Heart left ventricle (tissue), 16 donors: ENCODE results near the gene DYNC1I1. TPM values are rescaled to one million over a fixed set of nuclear protein-coding genes. Genes with fewer than 3 reads are reported as not detected.

Experiments used
- ATAC-seq, 4 donors: fragments of 200-7000 bp; cut with Tn5 transposase; one replicate each; pipeline ENCODE4 v1.9.1; 2020 to 2022; ENCODE audit warnings: moderate library complexity in 4 of 4, mild to moderate bottlenecking in 3 of 4, moderate number of reproducible peaks in 1 of 4
- DNase-seq, 5 donors: peaks; one replicate each; pipeline ENCODE4 v3.0.0-alpha.2; 2020
- H3K27ac ChIP-seq, 12 donors: fragments of 200-600 bp; sonication (generic) in 4 of 12; one replicate each; pipeline versions ENCODE4 v1.5.0 to v1.8.0; 2016 to 2022; ENCODE audit warnings: mild to moderate bottlenecking in 2 of 12
- H3K27me3 ChIP-seq, 9 donors: fragments of 200-600 bp; sonication (generic) in 2 of 9; one replicate each; pipeline versions ENCODE4 v1.5.1 to v1.8.0; 2016 to 2022; ENCODE audit warnings: mild to moderate bottlenecking in 3 of 9
- H3K36me3 ChIP-seq, 9 donors: fragments of 200-600 bp; sonication (generic) in 2 of 9; one replicate each; pipeline versions ENCODE4 v1.5.0 to v1.8.0; 2018 to 2022; ENCODE audit warnings: mild to moderate bottlenecking in 2 of 9
- H3K4me1 ChIP-seq, 12 donors: fragments of 200-600 bp; sonication (generic) in 4 of 12; one replicate each; pipeline versions ENCODE4 v1.5.0 to v1.8.0; 2016 to 2022; ENCODE audit warnings: mild to moderate bottlenecking in 3 of 12
- H3K4me3 ChIP-seq, 12 donors: fragments of 200-600 bp; sonication (generic) in 4 of 12; one replicate each; pipeline versions ENCODE4 v1.5.0 to v1.8.0; 2017 to 2022; ENCODE audit warnings: mild to moderate bottlenecking in 9 of 12, moderate library complexity in 4 of 12
- H3K9me3 ChIP-seq, 12 donors: fragments of 200-600 bp; sonication (generic) in 4 of 12; one replicate each; pipeline versions ENCODE4 v1.5.0 to v1.8.0; 2016 to 2022; ENCODE audit warnings: mild to moderate bottlenecking in 1 of 12
- POLR2A ChIP-seq, 2 donors: fragments of 450-650 bp; IDR thresholded peaks; one replicate each; pipeline ENCODE4 v1.6.1; 2017; ENCODE audit warnings: antibody characterized with exemption in 2 of 2, mild to moderate bottlenecking in 2 of 2, moderate library complexity in 2 of 2
- WGBS, 4 donors: extraction: QIAGEN DNeasy Blood & Tissue Kit in 2 of 4; methylation state at CpG; one replicate each; pipeline versions ENCODE4 v1.1.5 to v1.1.7; 2013 to 2018; 5-methylcytosine and 5-hydroxymethylcytosine counted together
- intact Hi-C, 10 donors: fragments of 100-400 bp; cut with DNase I; formaldehyde crosslinking; loops; one replicate each; pipeline versions ENCODE4 v1.11.1 to v1.14.2; 2022
- polyA plus RNA-seq, 2 donors: library from polyadenylated mRNA; stranded (reverse); fragments of 200-250 nt; gene quantifications; one replicate each; pipeline ENCODE4 v1.2.3, GENCODE V29; 2013
- total RNA-seq, 9 donors: library from RNA; depleted of rRNA in 2 of 9; stranded (reverse); fragments of >200 nt in 2 of 9; fragmentation: NEBNext Ultra II Directional in 3 of 9; extraction: Animal tissue kit (Norgen Biotek cat#: 25700) in 3 of 9; gene quantifications; one replicate each; pipeline versions ENCODE4 v1.1.0 to v1.2.4, GENCODE V29; 2016 to 2023
- TF ChIP-seq, protein P1 (sequence below), 12 donors: fragments of 200-600 bp; sonication (generic) in 4 of 12; IDR thresholded peaks; one replicate each; pipeline versions ENCODE4 v1.5.0 to v1.8.0; 2018 to 2022; ENCODE audit warnings: antibody characterized with exemption in 12 of 12, mild to moderate bottlenecking in 5 of 12
- donor health status: ischemic (EF 13 %, LVEDD 7.1; RV severe dilation, severe dysfunction).
- donor health status: healthy with polysubstance abuse.
- donor health status: DM: no; HTN: yes; CAD: no.
- donor health status: DM: no; HTN: no; CAD: no.
- donor health status: ischemic (EF 25% LVEDD 6.9; RV normal size, moderate dysfunction).
- donor health status: ischemic (EF 25% LVEDD 5.7; RV mildly dilated, moderate dysfunction).
- donor health status: healthy.
- donor health status: DM: yes; HTN: yes; CAD: no.
- donor health status: ischemic (EF 35%, LVEDD 5.7; RV mildly dilated, moderate dysfunction).
- donor health status: nonischemic (EF 11% LVEDD 7.7; RV severe dilation, severe dysfunction).
- donor health status: DM: yes; HTN: yes; CAD: no.
- donor health status: PGD.
- donor health status: ischemic (EF 29% LVEDD 5.4; RV normal size, mild dysfunction).
- donor health status: nonischemic (EF 23%, LVEDD 6.1; RV moderate dilation, normal function).

The DYNC1I1 gene
- total and polyA plus RNA-seq, 11 donors = 6.1 to 46.8 (median 30.6) TPM

DNA sequence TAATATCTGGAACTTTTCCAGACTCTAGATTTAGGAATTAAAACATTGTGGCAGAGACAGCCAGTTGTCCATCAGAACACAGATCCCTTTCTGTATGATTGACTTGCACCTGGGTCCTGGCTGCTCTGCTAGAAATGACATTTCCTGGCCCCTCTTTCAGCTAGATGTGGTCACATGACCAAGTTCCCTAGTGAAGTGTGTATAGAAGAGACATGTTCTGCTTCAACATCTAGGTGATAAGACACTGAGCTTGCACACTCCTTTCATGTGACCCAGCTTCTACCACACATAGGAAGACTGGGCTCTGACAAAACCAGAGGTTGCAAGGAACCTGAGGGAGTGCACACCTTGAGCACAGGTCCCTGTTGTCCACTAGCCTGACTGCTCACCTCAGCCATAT lies 22.8 kb upstream of the DYNC1I1 start:
- Histone ChIP-seq H3K9me3 (no peaks in the 10 kb centered on the region), H3K27ac (no peak overlapping the region), H3K4me3 (no peak overlapping the region), H3K4me1 (no peaks in the 10 kb centered on the region), H3K27me3 (no peaks in the 10 kb centered on the region), H3K36me3 (no peaks in the 10 kb centered on the region)
- ATAC-seq (no peak), DNase-seq (no peak)
- TF ChIP-seq, protein P1, sequence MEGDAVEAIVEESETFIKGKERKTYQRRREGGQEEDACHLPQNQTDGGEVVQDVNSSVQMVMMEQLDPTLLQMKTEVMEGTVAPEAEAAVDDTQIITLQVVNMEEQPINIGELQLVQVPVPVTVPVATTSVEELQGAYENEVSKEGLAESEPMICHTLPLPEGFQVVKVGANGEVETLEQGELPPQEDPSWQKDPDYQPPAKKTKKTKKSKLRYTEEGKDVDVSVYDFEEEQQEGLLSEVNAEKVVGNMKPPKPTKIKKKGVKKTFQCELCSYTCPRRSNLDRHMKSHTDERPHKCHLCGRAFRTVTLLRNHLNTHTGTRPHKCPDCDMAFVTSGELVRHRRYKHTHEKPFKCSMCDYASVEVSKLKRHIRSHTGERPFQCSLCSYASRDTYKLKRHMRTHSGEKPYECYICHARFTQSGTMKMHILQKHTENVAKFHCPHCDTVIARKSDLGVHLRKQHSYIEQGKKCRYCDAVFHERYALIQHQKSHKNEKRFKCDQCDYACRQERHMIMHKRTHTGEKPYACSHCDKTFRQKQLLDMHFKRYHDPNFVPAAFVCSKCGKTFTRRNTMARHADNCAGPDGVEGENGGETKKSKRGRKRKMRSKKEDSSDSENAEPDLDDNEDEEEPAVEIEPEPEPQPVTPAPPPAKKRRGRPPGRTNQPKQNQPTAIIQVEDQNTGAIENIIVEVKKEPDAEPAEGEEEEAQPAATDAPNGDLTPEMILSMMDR (IDR thresholded peaks at IDR 0.05) = no peak
- no peak for TF ChIP-seq POLR2A (IDR thresholded peaks at IDR 0.05)
- intact Hi-C loops = no loop called here

GRCh38 chr7:95753440-95753839 lies 18.9 kb upstream of the DYNC1I1 start:
- intact Hi-C loops = no loop called here
- no peak for DNase-seq
- Histone ChIP-seq H3K4me1 (no peaks in the 10 kb centered on the region), H3K27me3 (peaks cover 0 to 10% (median 0%) of the 10 kb centered on the region in 9 donors), H3K4me3 (no peak overlapping the region), H3K27ac (no peak overlapping the region), H3K36me3 (no peaks in the 10 kb centered on the region), H3K9me3 (no peaks in the 10 kb centered on the region)
- ATAC-seq = no peak
- no peak for TF ChIP-seq POLR2A (IDR thresholded peaks at IDR 0.05)
- TF ChIP-seq, protein P1 (IDR thresholded peaks at IDR 0.05) = no peak

- 79 to 86% (median 83%) methylated on average over 6 of the region's 6 CpGs for WGBS, 4 donors
These were observed 16.9 kb upstream of the DYNC1I1 start for GRCh38 chr7:95755277-95755934.

DNA sequence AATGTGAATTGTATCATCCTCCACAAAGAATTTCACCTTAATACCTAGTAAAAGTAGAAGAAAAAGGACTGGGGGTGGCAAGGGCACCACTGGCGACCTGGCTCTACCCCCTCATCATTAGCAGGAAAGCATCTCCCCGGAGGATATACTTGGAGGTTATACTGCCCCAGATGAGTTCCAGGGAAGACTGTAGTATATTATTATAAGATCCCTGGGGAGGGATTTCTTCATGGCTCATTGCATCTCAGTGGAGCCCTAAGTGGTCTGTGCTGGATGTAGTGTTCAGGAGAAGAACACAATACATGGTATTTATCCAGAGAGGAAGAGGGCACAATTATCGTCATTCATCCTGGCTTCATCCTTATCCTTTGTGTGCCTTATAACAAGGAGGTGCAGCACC lies 14.2 kb upstream of the DYNC1I1 start:
- DNase-seq (no peak), ATAC-seq (no peak)
- WGBS, 4 donors = 59 to 70% (median 65%) methylated on average over 3 of the region's 3 CpGs
- H3K27ac ChIP-seq = no peak overlapping the region
- no peaks in the 10 kb centered on the region for H3K4me1 ChIP-seq
- H3K9me3 ChIP-seq = no peaks in the 10 kb centered on the region
- no peak overlapping the region for H3K4me3 ChIP-seq
- no peak for TF ChIP-seq POLR2A (IDR thresholded peaks at IDR 0.05)
- TF ChIP-seq, protein P1 (IDR thresholded peaks at IDR 0.05) = no peak
- intact Hi-C loops = no loop called here
- H3K36me3 ChIP-seq = no peaks in the 10 kb centered on the region
- peaks cover 0 to 10% (median 0%) of the 10 kb centered on the region in 9 donors for H3K27me3 ChIP-seq

More at GRCh38 chr7:95755277-95755934, 16.9 kb upstream of the DYNC1I1 start:
- no peak overlapping the region for H3K27ac ChIP-seq
- intact Hi-C loops = no loop called here
- no peaks in the 10 kb centered on the region for H3K4me1 ChIP-seq
- no peak for DNase-seq
- H3K36me3 ChIP-seq = no peaks in the 10 kb centered on the region
- no peak for ATAC-seq
- H3K9me3 ChIP-seq = no peaks in the 10 kb centered on the region
- H3K27me3 ChIP-seq = peaks cover 0 to 10% (median 0%) of the 10 kb centered on the region in 9 donors
- no peak overlapping the region for H3K4me3 ChIP-seq
- TF ChIP-seq POLR2A (IDR thresholded peaks at IDR 0.05) = no peak
- TF ChIP-seq, protein P1 (IDR thresholded peaks at IDR 0.05) = no peak
